GM21529 (cell line): Measurements from ENCODE around the gene SULT1C2.

ENCODE experiments used
- ATAC-seq: cut with Tn5 transposase; IDR thresholded peaks from one replicate; pipeline ENCODE4 v1.9.1; 2021; ENCODE audit not compliant: unreplicated experiment

The SULT1C2 gene

DNA sequence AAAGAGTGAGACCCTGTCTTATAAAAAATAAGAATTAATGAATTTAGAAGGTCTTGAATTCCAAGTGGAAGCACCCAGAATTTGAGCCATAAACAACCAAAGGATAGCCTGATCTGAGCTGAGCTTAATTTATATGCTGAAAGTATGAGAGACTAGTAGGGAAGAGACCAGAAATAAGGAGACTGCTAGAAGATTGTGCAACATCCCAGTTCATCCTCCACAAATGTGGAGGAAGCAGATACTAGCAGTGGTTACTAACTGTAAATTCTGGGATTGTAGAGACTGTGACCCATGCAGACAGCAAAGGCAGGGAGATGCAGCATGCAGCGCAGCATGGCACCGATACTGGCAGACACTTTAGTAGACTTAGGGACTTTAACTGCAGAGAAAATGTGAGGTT, 1.5 kb upstream of the SULT1C2 start:
- no peak for ATAC-seq

DNA sequence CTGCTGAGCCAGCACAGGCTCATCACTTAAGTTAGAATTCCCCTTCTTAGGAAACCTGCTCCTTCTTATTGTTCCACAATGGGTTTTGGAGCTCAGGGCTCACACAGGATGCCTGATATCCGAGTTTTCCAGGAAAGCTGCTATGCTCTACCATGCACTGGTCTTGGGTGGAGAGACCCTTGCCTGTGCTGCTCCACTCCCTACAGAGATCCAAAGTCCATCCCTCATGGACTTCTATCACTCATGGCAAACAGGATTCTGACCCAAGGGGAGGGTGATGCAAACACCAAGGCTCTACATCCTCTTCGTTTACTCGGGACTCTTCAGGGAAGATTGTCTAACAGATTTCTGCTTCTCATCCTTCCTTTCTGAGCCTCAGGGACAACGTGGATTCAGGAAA, 5.2 kb downstream of the SULT1C2 start:
- ATAC-seq: no peak

- ATAC-seq: no peak
These were observed 8.9 kb downstream of the SULT1C2 start for GRCh38 chr2:108297436-108298141.

DNA sequence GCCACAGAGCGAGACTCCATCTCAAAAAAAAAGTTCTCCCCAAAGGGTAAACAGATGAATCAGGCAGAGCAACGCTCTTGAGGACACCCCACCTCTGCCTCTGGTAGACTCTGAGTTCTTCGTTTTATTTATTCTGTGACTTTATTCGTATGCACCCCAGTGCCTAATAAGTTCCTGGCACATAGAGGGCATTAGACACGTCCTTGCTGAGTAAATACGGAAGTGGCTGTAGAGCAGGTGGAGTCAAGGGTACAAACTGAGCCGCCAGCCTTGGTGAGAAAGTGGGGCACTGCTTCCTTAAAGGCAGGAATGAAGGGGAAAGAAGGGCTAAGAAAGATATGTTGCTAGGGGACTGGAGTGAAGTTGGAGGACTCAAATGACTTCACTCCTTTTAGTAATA, 12.9 kb downstream of the SULT1C2 start:
- ATAC-seq: no peak

DNA sequence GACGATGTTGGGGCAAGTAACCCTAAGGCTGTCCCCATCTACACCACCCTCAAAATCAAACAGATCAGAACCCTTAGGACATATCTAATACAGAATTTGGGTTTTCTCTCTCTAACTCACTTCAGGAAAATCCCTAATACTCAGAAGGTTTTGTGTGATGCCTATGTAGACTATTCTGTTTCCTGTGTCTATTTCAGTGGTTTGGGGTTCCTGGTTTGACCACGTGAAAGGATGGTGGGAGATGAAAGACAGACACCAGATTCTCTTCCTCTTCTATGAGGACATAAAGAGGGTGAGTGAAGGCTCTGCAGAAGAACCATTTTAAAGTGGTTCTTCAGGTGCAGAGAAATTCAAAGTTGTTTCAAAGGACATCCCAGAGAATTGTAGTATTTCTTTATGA, 16.3 kb downstream of the SULT1C2 start:
- peak; percentile 64 for ATAC-seq

DNA sequence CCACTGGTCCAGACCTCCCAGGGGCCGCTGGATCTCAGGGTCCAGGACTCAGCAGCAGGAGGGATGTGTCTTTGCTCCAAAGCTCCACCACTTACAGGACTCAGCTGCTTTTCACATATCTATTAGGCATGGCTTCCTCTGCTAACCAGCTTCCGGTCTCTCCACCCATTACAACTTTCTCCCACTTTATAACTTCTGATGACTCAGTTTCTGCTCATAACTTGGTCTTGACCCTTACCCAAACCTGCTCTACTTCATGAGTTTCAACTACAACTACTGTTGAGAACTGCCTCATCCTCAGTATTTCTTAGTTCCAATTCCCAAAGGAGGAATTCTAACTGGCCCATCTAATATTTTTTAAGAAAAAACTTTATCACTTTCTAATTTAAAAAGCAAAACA, 17.2 kb downstream of the SULT1C2 start:
- no peak for ATAC-seq

- no peak for ATAC-seq
These were observed 21.2 kb downstream of the SULT1C2 start for GRCh38 chr2:108309903-108310302.

- ATAC-seq: no peak
These were observed 26.0 kb downstream of the SULT1C2 start for GRCh38 chr2:108314586-108315296.

- ATAC-seq: no peak
These were observed 26.8 kb downstream of the SULT1C2 start for GRCh38 chr2:108315444-108315934.

- no peak for ATAC-seq
These were observed 27.3 kb downstream of the SULT1C2 start for GRCh38 chr2:108316033-108316432.

DNA sequence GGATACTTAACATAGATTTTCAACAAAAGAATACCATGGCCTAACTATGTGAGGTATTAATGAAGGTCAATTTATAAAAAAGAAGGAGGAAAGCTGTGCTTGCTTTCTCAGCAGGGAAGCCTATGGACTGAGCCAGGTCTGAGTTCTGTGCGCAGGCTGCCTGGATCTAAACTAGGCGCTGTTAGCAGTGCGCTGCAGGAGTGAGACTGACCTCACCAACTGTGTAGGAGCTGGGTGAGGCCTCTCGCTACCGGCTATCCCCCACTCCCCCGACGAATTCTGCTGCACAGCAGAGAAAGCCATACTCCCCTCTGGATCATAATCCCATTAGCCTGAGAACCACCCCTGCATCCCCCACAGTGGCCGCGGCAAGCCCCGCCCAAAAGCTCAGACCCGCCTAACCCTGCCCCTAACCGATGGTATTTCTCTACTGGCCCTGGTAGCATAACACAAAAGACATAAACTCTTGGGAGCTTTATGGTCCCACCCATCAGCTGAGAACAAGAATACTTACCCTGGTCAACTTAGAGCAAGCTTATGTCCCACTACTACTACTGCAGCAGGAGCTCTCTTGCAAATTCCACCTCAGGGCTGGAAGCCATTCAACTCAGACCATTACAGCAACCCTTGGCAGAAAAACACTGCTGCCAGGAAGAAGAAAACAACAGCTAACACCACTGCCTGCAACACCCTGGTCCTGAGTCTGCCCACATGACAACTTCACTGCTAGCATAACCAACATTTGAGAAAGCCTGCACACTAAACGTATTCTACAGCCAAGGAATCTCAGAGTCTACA, 28.0 kb downstream of the SULT1C2 start:
- no peak for ATAC-seq

DNA sequence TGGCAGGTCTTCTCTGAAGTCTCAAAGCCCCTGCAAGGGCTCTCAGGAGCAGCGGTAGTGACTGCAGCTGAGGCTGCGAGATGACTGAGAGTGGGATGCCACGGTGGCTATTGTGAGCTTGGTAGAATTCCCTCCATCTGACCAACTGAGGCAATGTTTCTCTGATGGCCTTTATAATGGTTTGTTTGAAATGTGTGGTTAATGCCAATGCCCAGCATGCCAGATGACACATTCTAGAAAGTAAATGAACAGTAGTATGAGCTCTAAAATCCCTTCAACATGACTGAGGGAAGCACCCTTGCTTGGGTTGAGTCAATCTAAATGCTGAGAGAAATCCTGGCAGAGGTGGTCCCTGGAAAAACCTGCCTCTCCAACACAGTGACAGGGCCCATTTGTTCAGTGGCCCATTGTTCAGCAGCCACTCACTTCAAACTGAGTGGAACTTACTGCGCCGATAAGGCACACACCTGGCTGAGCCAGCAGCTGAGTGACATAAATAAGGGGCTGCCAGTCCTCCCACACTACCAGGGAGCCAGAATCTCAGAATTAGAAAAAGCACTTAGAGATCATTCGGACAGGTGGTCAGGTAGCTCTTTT, 31.7 kb downstream of the SULT1C2 start:
- no peak for ATAC-seq

- no peak for ATAC-seq
These were observed 34.9 kb downstream of the SULT1C2 start for GRCh38 chr2:108323619-108324018.

DNA sequence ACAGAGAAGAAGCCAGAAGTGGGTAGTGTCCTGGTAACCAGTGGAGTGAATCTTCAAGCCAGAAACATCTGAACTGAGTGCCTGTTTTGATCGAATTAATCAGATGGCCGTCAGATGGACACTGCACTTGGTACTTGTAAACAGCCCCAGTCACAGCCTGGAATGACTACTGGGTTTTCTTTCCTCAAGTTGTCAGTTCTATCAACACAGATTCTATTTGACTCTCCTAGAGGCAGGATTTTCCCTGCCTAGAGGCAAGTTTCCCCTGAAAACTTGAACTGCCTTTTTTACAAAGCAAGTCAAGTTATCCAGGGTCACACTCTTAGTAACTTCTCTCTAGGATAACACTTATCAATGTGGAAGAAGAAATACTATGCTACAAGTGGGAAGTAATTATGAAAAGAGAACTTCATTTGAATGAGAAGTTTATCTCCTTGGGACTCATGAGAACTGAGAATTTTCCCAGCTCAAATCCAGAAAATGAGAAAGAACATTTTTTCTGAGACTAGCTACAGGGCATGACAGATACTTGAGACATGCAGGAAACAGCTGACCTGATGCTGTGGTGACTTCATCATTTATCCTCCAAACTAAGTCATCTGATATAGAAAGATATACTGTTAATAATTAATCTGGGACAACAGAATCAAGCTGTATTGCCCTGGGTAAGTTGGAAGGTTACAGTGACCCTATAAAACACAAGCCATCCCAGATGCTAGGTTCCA, 36.0 kb downstream of the SULT1C2 start:
- no peak for ATAC-seq

DNA sequence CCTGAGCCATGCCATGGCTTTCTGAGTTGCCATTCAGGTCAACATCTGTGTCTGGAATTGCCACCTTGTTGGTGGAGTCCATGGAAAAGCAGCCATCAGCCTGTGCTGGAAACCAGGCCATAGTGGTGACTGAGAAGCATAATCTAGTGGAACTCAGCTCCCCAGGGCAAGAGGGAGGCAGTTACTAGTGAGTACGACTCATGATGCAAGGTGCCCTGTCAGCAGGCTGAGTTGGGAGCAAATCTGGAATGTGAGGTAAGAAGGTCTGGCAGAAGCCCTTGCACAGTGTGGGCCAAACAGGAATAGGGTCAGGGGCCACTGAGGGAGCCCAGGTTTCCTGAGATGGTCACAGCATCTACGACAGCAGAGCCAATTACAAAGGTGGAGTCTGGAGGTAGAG, 37.1 kb downstream of the SULT1C2 start:
- ATAC-seq: no peak

GRCh38 chr2:108329771-108330170, 41.1 kb downstream of the SULT1C2 start:
- no peak for ATAC-seq

DNA sequence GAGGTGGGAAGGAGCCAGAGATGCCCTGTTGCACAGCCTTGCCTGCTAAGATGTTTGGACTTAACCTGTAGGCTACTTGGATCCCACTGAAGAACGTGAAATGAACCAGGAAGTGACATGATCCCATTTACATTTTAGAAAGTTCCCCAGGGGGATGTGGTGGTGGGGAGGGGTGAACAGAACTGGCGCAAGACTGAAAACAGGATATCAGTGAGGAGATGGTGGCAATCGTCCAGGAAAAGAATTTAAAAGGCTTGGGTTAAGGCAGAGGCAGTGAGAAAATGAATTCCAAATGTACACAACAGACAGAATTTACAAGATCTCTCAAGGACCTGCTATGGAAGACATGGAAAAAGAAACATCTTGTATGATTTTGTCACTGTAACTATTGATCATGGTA, 42.3 kb downstream of the SULT1C2 start:
- no peak for ATAC-seq

GRCh38 chr2:108345951-108346350, 57.3 kb downstream of the SULT1C2 start:
- no peak for ATAC-seq

DNA sequence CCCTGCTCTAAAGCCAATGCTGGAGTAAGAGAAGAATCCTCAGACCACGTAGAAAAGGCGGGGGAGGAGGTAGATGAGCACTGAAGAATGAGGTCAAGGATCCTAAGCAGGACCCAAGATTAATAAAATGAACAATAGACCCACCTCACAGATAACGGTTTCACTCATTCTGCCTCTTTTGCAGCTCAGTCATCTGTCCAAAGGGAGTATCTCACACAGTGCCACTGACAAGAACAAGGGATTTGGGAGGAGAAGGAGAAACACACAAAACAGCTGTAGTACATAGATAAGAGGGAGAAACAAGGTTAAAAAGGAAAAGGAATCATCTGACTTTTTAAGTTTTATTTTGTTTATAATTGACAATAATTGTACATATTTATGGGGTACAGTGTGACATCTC, 58.1 kb downstream of the SULT1C2 start:
- ATAC-seq: no peak

DNA sequence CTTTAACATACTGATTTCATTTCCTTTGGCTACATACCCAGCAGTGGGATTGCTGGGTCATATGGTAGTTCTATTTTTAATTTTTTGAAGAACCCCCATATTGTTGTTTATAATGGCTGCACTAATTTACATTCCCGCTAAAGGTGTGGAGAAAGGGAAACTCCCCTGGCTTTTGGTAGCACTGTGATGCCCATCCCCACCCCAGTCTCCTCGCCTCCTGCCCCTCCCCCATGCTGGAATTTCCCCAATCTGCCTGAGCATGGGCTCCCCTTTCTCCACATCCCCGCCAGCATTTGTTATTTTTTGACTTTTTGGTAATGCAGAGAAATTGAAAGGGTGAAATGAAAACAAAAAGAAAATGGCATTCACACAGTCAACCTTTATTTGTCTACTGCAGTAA, 59.1 kb downstream of the SULT1C2 start:
- no peak for ATAC-seq
